ENCODE data around the gene PCNX3. TPM values are rescaled to one million over a fixed set of nuclear protein-coding genes. Genes with fewer than 3 reads are reported as not detected.
"Not testable (repeated sequence)": the region's sequence is repeated elsewhere in the genome, so short reads cannot be mapped to it uniquely, and the experiment has no call there.

The PCNX3 gene
- total RNA-seq, 3 donors from 2014 or later (not counting 1 experiment from before 2014, with no cell fraction given): 101 to 105 (median 102) TPM

- Histone ChIP-seq H3K4me1 (ENCODE audit: control insufficient read depth, insufficient read depth, low read length) (no peaks in the 10 kb centered on the region), H3K27ac (ENCODE audit: low read length) (no peak overlapping the region), H3K9me3 (ENCODE audit: control insufficient read depth, insufficient read depth, low read length) (no peaks in the 10 kb centered on the region), H3K4me3 (ENCODE audit: low read length) (no peak overlapping the region), H3K27me3 (ENCODE audit: control insufficient read depth, insufficient read depth, low read length) (no peaks in the 10 kb centered on the region), H3K36me3 (ENCODE audit: control insufficient read depth, insufficient read depth, low read length) (no peaks in the 10 kb centered on the region)
- TF ChIP-seq CTCF (IDR thresholded peaks at IDR 0.05): no peak
- intact Hi-C loops (cut with micrococcal nuclease): no loop called here
- no peaks in the 10 kb centered on the region for H3K9me3 Mint-ChIP-seq
- H3K4me1 Mint-ChIP-seq: no peaks in the 10 kb centered on the region
- H3K27me3 Mint-ChIP-seq (ENCODE audit: low read depth in 2 of 2): no peaks in the 10 kb centered on the region
- H3K4me3 Mint-ChIP-seq: no peak overlapping the region
- H3K36me3 Mint-ChIP-seq: no peaks in the 10 kb centered on the region
- WGBS (ENCODE audit: insufficient coverage): no CpG with 5 or more reads among the region's 2 CpGs
- no peak overlapping the region for H3K27ac Mint-ChIP-seq
- ATAC-seq (no peak), DNase-seq (no peak)
Observed at GRCh38 chr11:65672982-65673381, 57.4 kb downstream of the PCNX3 start.

- Mint-ChIP-seq H3K27ac (no peak overlapping the region), H3K9me3 (no peaks in the 10 kb centered on the region), H3K36me3 (no peaks in the 10 kb centered on the region), H3K27me3 (ENCODE audit: low read depth in 2 of 2) (no peaks in the 10 kb centered on the region), H3K4me3 (no peak overlapping the region), H3K4me1 (no peaks in the 10 kb centered on the region)
- Histone ChIP-seq H3K27me3 (ENCODE audit: control insufficient read depth, insufficient read depth, low read length) (no peaks in the 10 kb centered on the region), H3K9me3 (ENCODE audit: control insufficient read depth, insufficient read depth, low read length) (no peaks in the 10 kb centered on the region), H3K4me1 (ENCODE audit: control insufficient read depth, insufficient read depth, low read length) (no peaks in the 10 kb centered on the region), H3K36me3 (ENCODE audit: control insufficient read depth, insufficient read depth, low read length) (no peaks in the 10 kb centered on the region), H3K27ac (ENCODE audit: low read length) (no peak overlapping the region), H3K4me3 (ENCODE audit: low read length) (no peak overlapping the region)
- intact Hi-C loops (cut with micrococcal nuclease): no loop called here
- no peak for DNase-seq
- no peak for TF ChIP-seq CTCF (IDR thresholded peaks at IDR 0.05)
- WGBS (ENCODE audit: insufficient coverage): 69% methylated on average over 5 of the region's 5 CpGs
- ATAC-seq: no peak
Observed at GRCh38 chr11:65680192-65680743, 64.7 kb downstream of the PCNX3 start.

GRCh38 chr11:65683480-65683879 is 67.9 kb downstream of the PCNX3 start:
- H3K36me3 ChIP-seq (ENCODE audit: control insufficient read depth, insufficient read depth, low read length); H3K27ac ChIP-seq (ENCODE audit: low read length); ATAC-seq; H3K4me3 Mint-ChIP-seq; H3K27ac Mint-ChIP-seq; H3K4me3 ChIP-seq (ENCODE audit: low read length); H3K4me1 ChIP-seq (ENCODE audit: control insufficient read depth, insufficient read depth, low read length); H3K27me3 ChIP-seq (ENCODE audit: control insufficient read depth, insufficient read depth, low read length); H3K27me3 Mint-ChIP-seq (ENCODE audit: low read depth in 2 of 2); H3K36me3 Mint-ChIP-seq; H3K4me1 Mint-ChIP-seq; intact Hi-C loops (cut with micrococcal nuclease); H3K9me3 ChIP-seq (ENCODE audit: control insufficient read depth, insufficient read depth, low read length); H3K9me3 Mint-ChIP-seq; DNase-seq: not testable (repeated sequence)
- WGBS (ENCODE audit: insufficient coverage): 82% methylated on average over 6 of the region's 6 CpGs

- Mint-ChIP-seq H3K27ac (no peak overlapping the region), H3K4me1 (no peaks in the 10 kb centered on the region), H3K9me3 (no peaks in the 10 kb centered on the region), H3K36me3 (no peaks in the 10 kb centered on the region), H3K27me3 (ENCODE audit: low read depth in 2 of 2) (no peaks in the 10 kb centered on the region), H3K4me3 (no peak overlapping the region)
- DNase-seq (no peak), ATAC-seq (no peak)
- Histone ChIP-seq H3K9me3 (ENCODE audit: control insufficient read depth, insufficient read depth, low read length) (no peaks in the 10 kb centered on the region), H3K36me3 (ENCODE audit: control insufficient read depth, insufficient read depth, low read length) (no peaks in the 10 kb centered on the region), H3K4me1 (ENCODE audit: control insufficient read depth, insufficient read depth, low read length) (no peaks in the 10 kb centered on the region), H3K27ac (ENCODE audit: low read length) (no peak overlapping the region), H3K4me3 (ENCODE audit: low read length) (no peak overlapping the region), H3K27me3 (ENCODE audit: control insufficient read depth, insufficient read depth, low read length) (no peaks in the 10 kb centered on the region)
- no peak for TF ChIP-seq CTCF (IDR thresholded peaks at IDR 0.05)
- 94% methylated on average over 7 of the region's 8 CpGs for WGBS (ENCODE audit: insufficient coverage)
- intact Hi-C loops (cut with micrococcal nuclease): no loop called here
Observed at GRCh38 chr11:65685981-65686380, 70.4 kb downstream of the PCNX3 start.

Other genes starting within 250 kb of the PCNX3 start
- gene SLC25A45, start 233.1 kb upstream of the PCNX3 start, total RNA-seq: 10 to 100 TPM; 50.9 to 61.1 (median 61.0) TPM
- 10 to 100 TPM; 45.6 to 58.4 (median 57.7) TPM for gene FRMD8, start 229.1 kb upstream of the PCNX3 start, total RNA-seq
- gene NEAT1, start 193.0 kb upstream of the PCNX3 start, total RNA-seq: 1,000 to 10,000 TPM; 1,031 to 1,768 (median 1,493) TPM
- over 10,000 TPM; 32,911 to 36,726 (median 33,502) TPM for gene MALAT1, start 116.7 kb upstream of the PCNX3 start, total RNA-seq
- gene SCYL1, start 90.7 kb upstream of the PCNX3 start, total RNA-seq: 10 to 100 TPM; 61.7 to 79.9 (median 71.3) TPM
- gene LTBP3, start 57.4 kb upstream of the PCNX3 start, total RNA-seq: 100 to 1,000 TPM; 121 to 155 (median 140) TPM
- 10 to 100 TPM; 40.9 to 64.1 (median 60.0) TPM for gene ZNRD2, start 45.3 kb upstream of the PCNX3 start, total RNA-seq
- gene FAM89B, start 43.2 kb upstream of the PCNX3 start, total RNA-seq: 10 to 100 TPM; 41.4 to 52.4 (median 44.6) TPM
- 100 to 1,000 TPM; 129 to 137 (median 135) TPM for gene EHBP1L1, start 39.7 kb upstream of the PCNX3 start, total RNA-seq
- gene KCNK7, start 20.0 kb upstream of the PCNX3 start, total RNA-seq: 10 to 100 TPM in 1 of 3 donors, 1 to 10 TPM in 2; 6.3 to 11.2 (median 7.1) TPM
- gene MAP3K11, start 1.6 kb upstream of the PCNX3 start, total RNA-seq: 10 to 100 TPM; 85.3 to 94.5 (median 94.0) TPM
- 100 to 1,000 TPM; 520 to 776 (median 743) TPM for gene SIPA1, start 22.3 kb downstream of the PCNX3 start, total RNA-seq
- gene RELA, start 47.1 kb downstream of the PCNX3 start, total RNA-seq: 100 to 1,000 TPM; 319 to 380 (median 338) TPM
- 100 to 1,000 TPM; 140 to 155 (median 146) TPM for gene KAT5, start 96.5 kb downstream of the PCNX3 start, total RNA-seq
- 10 to 100 TPM; 34.6 to 45.6 (median 38.5) TPM for gene RNASEH2C, start 105.0 kb downstream of the PCNX3 start, total RNA-seq
- 10 to 100 TPM; 13.9 to 22.5 (median 21.3) TPM for gene AP5B1, start 165.2 kb downstream of the PCNX3 start, total RNA-seq
- under 1 TPM in 2 of 3 donors, not detected in 1; 0.11 to 0.12 TPM for gene OVOL1, start 171.3 kb downstream of the PCNX3 start, total RNA-seq
- gene SNX32, start 218.2 kb downstream of the PCNX3 start, total RNA-seq: 1 to 10 TPM in 1 of 3 donors, under 1 TPM in 2; 0.31 to 2.0 (median 0.54) TPM
- gene CFL1, start 242.4 kb downstream of the PCNX3 start, total RNA-seq: 1,000 to 10,000 TPM; 1,035 to 1,220 (median 1,095) TPM
- gene MUS81, start 244.7 kb downstream of the PCNX3 start, total RNA-seq: 10 to 100 TPM; 71.6 to 93.4 (median 73.6) TPM

Data from natural killer cell (primary cell).